H9 (cell line): ENCODE results near the gene GCNT1. TPM values are rescaled to one million over a fixed set of nuclear protein-coding genes. Genes with fewer than 3 reads are reported as not detected.

ENCODE experiments used
- DNase-seq: peaks from one replicate; pipeline ENCODE4 v3.0.0-alpha.2; 2017
- H2AFZ ChIP-seq: one replicate; pipeline ENCODE4 v1.6.1; 2013; ENCODE audit warnings: mild to moderate bottlenecking, low read length, control low read depth, moderate library complexity
- H2AK5ac ChIP-seq: 2 replicates; pipeline ENCODE4 v1.6.1; 2013; ENCODE audit warnings: low read length, control low read depth, mixed read lengths; ENCODE audit not compliant: insufficient read length
- H2BK120ac ChIP-seq: one replicate; pipeline ENCODE4 v1.6.1; 2013; ENCODE audit warnings: low read depth, mild to moderate bottlenecking, low read length, control low read depth, inconsistent platforms; ENCODE audit not compliant: poor library complexity, severe bottlenecking
- H2BK12ac ChIP-seq: 2 replicates; pipeline ENCODE4 v1.6.1; 2013; ENCODE audit warnings: low read length, control low read depth, mixed read lengths, low read depth; ENCODE audit not compliant: insufficient read length
- H2BK15ac ChIP-seq: 2 replicates; pipeline ENCODE4 v1.6.1; 2013; ENCODE audit warnings: low read depth, low read length, control low read depth
- H2BK20ac ChIP-seq: one replicate; pipeline ENCODE4 v1.6.1; 2013; ENCODE audit warnings: low read depth, mild to moderate bottlenecking, low read length, control low read depth, inconsistent platforms; ENCODE audit not compliant: poor library complexity, severe bottlenecking
- H2BK5ac ChIP-seq: 2 replicates; pipeline ENCODE4 v1.6.1; 2013; ENCODE audit warnings: low read length, control low read depth, mixed read lengths; ENCODE audit not compliant: insufficient read length
- H3K14ac ChIP-seq: 2 replicates; pipeline ENCODE4 v1.6.1; 2013; ENCODE audit warnings: low read length, control low read depth; ENCODE audit not compliant: insufficient read depth
- H3K18ac ChIP-seq: 2 replicates; pipeline ENCODE4 v1.6.1; 2013; ENCODE audit warnings: low read depth, mild to moderate bottlenecking, mixed read lengths, low read length, control low read depth; ENCODE audit not compliant: insufficient read length
- H3K23ac ChIP-seq: 2 replicates; pipeline ENCODE4 v1.6.1; 2013; ENCODE audit warnings: low read length, control low read depth, mixed read lengths, low read depth; ENCODE audit not compliant: insufficient read length
- H3K23me2 ChIP-seq: 2 replicates; pipeline ENCODE4 v1.6.1; 2013; ENCODE audit warnings: low read depth, mild to moderate bottlenecking, mixed read lengths, low read length, control low read depth; ENCODE audit not compliant: insufficient read length, poor library complexity, severe bottlenecking
- H3K27ac ChIP-seq: 2 replicates; pipeline ENCODE4 v1.5.1; 2013; ENCODE audit warnings: low read length, control low read depth, mixed read lengths, low read depth; ENCODE audit not compliant: insufficient read length
- H3K27me3 ChIP-seq: 2 replicates; pipeline ENCODE4 v1.6.1; 2013; ENCODE audit warnings: low read length, control low read depth, inconsistent platforms; ENCODE audit not compliant: insufficient read depth
- H3K4ac ChIP-seq: 2 replicates; pipeline ENCODE4 v1.6.1; 2013; ENCODE audit warnings: low read depth, mild to moderate bottlenecking, control low read depth, inconsistent platforms, low read length, moderate library complexity
- H3K4me1 ChIP-seq: 2 replicates; pipeline ENCODE4 v1.6.1; 2013; ENCODE audit warnings: low read length, control low read depth, inconsistent platforms; ENCODE audit not compliant: insufficient read depth
- H3K4me2 ChIP-seq: 2 replicates; pipeline ENCODE4 v1.6.1; 2013; ENCODE audit warnings: low read length, control low read depth, mixed read lengths; ENCODE audit not compliant: insufficient read length, insufficient read depth
- H3K56ac ChIP-seq: 2 replicates; pipeline ENCODE4 v1.6.1; 2013; ENCODE audit warnings: low read depth, mild to moderate bottlenecking, mixed read lengths, low read length, control low read depth; ENCODE audit not compliant: insufficient read length
- H3K79me1 ChIP-seq: 2 replicates; pipeline ENCODE4 v1.6.1; 2013; ENCODE audit warnings: low read depth, mild to moderate bottlenecking, moderate library complexity, low read length, control low read depth, inconsistent platforms; ENCODE audit not compliant: insufficient read depth, poor library complexity, severe bottlenecking
- H3K79me2 ChIP-seq: 2 replicates; pipeline ENCODE4 v1.6.1; 2013; ENCODE audit warnings: low read length, control low read depth, inconsistent platforms; ENCODE audit not compliant: insufficient read depth
- H3K9ac ChIP-seq: 2 replicates; pipeline ENCODE4 v1.6.1; 2013; ENCODE audit warnings: low read length, control low read depth, mixed read lengths; ENCODE audit not compliant: insufficient read length; ENCODE audit errors: extremely low read depth
- H3K9me3 ChIP-seq: one replicate; pipeline ENCODE4 v1.6.1; 2013; ENCODE audit warnings: low read depth, low read length, inconsistent platforms; ENCODE audit not compliant: control insufficient read depth
- H3T11ph ChIP-seq: one replicate; pipeline ENCODE4 v1.6.1; 2013; ENCODE audit warnings: mild to moderate bottlenecking, low read length, control low read depth, inconsistent platforms
- H4K20me1 ChIP-seq: one replicate; pipeline ENCODE4 v1.6.1; 2013; ENCODE audit not compliant: control insufficient read depth, insufficient read length, insufficient read depth
- H4K5ac ChIP-seq: 2 replicates; pipeline ENCODE4 v1.6.1; 2013; ENCODE audit warnings: low read depth, mild to moderate bottlenecking, mixed read lengths, low read length, control low read depth; ENCODE audit not compliant: insufficient read length
- H4K8ac ChIP-seq: replicated peaks from 2 replicates; pipeline ENCODE4 v1.6.1; 2013; ENCODE audit warnings: low read length, control low read depth, mixed read lengths, low read depth; ENCODE audit not compliant: insufficient read length
- H4K91ac ChIP-seq: 2 replicates; pipeline ENCODE4 v1.6.1; 2013; ENCODE audit warnings: low read depth, mild to moderate bottlenecking, moderate library complexity, mixed read lengths, low read length, control low read depth; ENCODE audit not compliant: insufficient read length
- H3K27ac Mint-ChIP-seq, 3 experiments: 2 replicates in 2 of 3; 3 replicates in 1 of 3; pipeline ENCODE4 v1.8.0; 2020 to 2021; ENCODE audit warnings: mixed read lengths in 3 of 3, mild to moderate bottlenecking in 1 of 3, moderate library complexity in 1 of 3
- H3K27me3 Mint-ChIP-seq: 2 replicates; pipeline ENCODE4 v1.8.0; 2021; ENCODE audit warnings: low read depth, mild to moderate bottlenecking, moderate library complexity, mixed read lengths
- H3K36me3 Mint-ChIP-seq, 3 experiments: 2 replicates in 2 of 3; 3 replicates in 1 of 3; pipeline ENCODE4 v1.8.0; 2020 to 2021; ENCODE audit warnings: low read depth in 3 of 3, mixed read lengths in 3 of 3; ENCODE audit not compliant: insufficient read depth in 1 of 3
- H3K4me1 Mint-ChIP-seq, 2 experiments: 2 replicates each; pipeline ENCODE4 v1.8.0; 2020; ENCODE audit warnings: mixed read lengths in 2 of 2
- H3K4me3 Mint-ChIP-seq, 2 experiments: 2 replicates in 1 of 2; 3 replicates in 1 of 2; pipeline ENCODE4 v1.8.0; 2020 to 2021; ENCODE audit warnings: mild to moderate bottlenecking in 2 of 2, mixed read lengths in 2 of 2, moderate library complexity in 1 of 2
- H3K9me3 Mint-ChIP-seq, 2 experiments: 2 replicates in 1 of 2; 3 replicates in 1 of 2; pipeline ENCODE4 v1.8.0; 2020; ENCODE audit warnings: mild to moderate bottlenecking in 2 of 2, mixed read lengths in 2 of 2, moderate library complexity in 1 of 2
- CTCF ChIP-seq: fragments of 200-600 bp; sonication (generic); conservative IDR thresholded peaks from 3 replicates; pipeline ENCODE4 v1.8.0; 2021; ENCODE audit warnings: antibody characterized with exemption, mild to moderate bottlenecking
- WGBS: extraction: QIAGEN DNeasy Blood & Tissue Kit; methylation state at CpG from one replicate; pipeline ENCODE4 v1.1.7; 2013; ENCODE audit warnings: missing lambda C conversion rate, low lambda C conversion rate, mixed read lengths; ENCODE audit not compliant: insufficient read length; ENCODE audit errors: extremely low coverage; 5-methylcytosine and 5-hydroxymethylcytosine counted together
- total RNA-seq: library from RNA; stranded (reverse); gene quantifications from 2 replicates; pipeline ENCODE4 v1.2.1, GENCODE V29; 2021

Gene GCNT1
- total RNA-seq, 1 experiment from 2014 or later: 35.6 TPM

- H3K4me1 ChIP-seq: peaks cover 1% of the 10 kb centered on the region; the same call in 1 of the 2 replicates
- no peak overlapping the region for H3K23ac ChIP-seq
- no peak overlapping the region for H2BK5ac ChIP-seq
- no peak overlapping the region for H2BK20ac ChIP-seq
- Mint-ChIP-seq H3K27ac (peak overlapping the region in 1 of 3 experiments; percentile 13; a peak in 1 of 7 replicates), H3K4me1 (peaks cover 23 to 31% of the 10 kb centered on the region in 2 experiments), H3K4me3 (no peak overlapping the region), H3K36me3 (peaks cover 0 to 10% (median 9%) of the 10 kb centered on the region in 3 experiments; a peak in 3 of 7 replicates), H3K27me3 (peaks cover 2% of the 10 kb centered on the region; the same call in 1 of the 2 replicates), H3K9me3 (peaks cover 6 to 10% of the 10 kb centered on the region in 2 experiments; a peak in 4 of 5 replicates)
- no peak overlapping the region for H3T11ph ChIP-seq
- no peaks in the 10 kb centered on the region for H3K23me2 ChIP-seq
- no peaks in the 10 kb centered on the region for H3K79me1 ChIP-seq
- TF ChIP-seq CTCF: no peak
- no peaks in the 10 kb centered on the region for H3K79me2 ChIP-seq
- no peak overlapping the region for H2AFZ ChIP-seq
- H3K27ac ChIP-seq: no peak overlapping the region
- no peak overlapping the region for H2BK12ac ChIP-seq
- H3K27me3 ChIP-seq: no peaks in the 10 kb centered on the region
- no peak overlapping the region for H3K9ac ChIP-seq
- H4K5ac ChIP-seq: no peak overlapping the region
- DNase-seq: no peak
- no peaks in the 10 kb centered on the region for H3K9me3 ChIP-seq
- no peak overlapping the region for H4K91ac ChIP-seq
- no peak overlapping the region for H3K56ac ChIP-seq
- no peaks in the 10 kb centered on the region for H4K20me1 ChIP-seq
- WGBS: no CpG with 5 or more reads among the region's 2 CpGs
- no peak overlapping the region for H3K14ac ChIP-seq
- H2AK5ac ChIP-seq: no peak overlapping the region
- H4K8ac ChIP-seq: no peak overlapping the region
- H2BK120ac ChIP-seq: no peak overlapping the region
- no peak overlapping the region for H3K4ac ChIP-seq
- no peak overlapping the region for H3K4me2 ChIP-seq
- H3K18ac ChIP-seq: no peak overlapping the region
- no peak overlapping the region for H2BK15ac ChIP-seq
Measured at GRCh38 chr9:76412638-76413037, 46.3 kb upstream of the GCNT1 start.
